HepG2 (cell line): ENCODE measurements around the gene LTB4R2. TPM values are rescaled to one million over a fixed set of nuclear protein-coding genes. Genes with fewer than 3 reads are reported as not detected.
A peak's percentile ranks its signal among the peaks of the same experiment; 100 is the strongest.

ENCODE experiments used
- ADNP ChIP-seq: sonication (generic); formaldehyde crosslinking; IDR thresholded peaks from 2 replicates; pipeline ENCODE4 v1.4.0; 2020; ENCODE audit warnings: missing genetic modification reagents
- CREB1 ChIP-seq, 2 experiments: fragments of 450-650 bp in 1 of 2; IDR thresholded peaks; 2 replicates each; pipeline ENCODE4 v1.6.1; 2016 to 2017; ENCODE audit warnings: control low read depth in 1 of 2, mild to moderate bottlenecking in 1 of 2, missing compliant biosample characterization in 1 of 2, missing genetic modification characterization in 1 of 2
- GTF3A ChIP-seq: sonication (generic); formaldehyde crosslinking; conservative IDR thresholded peaks from 2 replicates; pipeline ENCODE4 v1.4.0; 2020; ENCODE audit warnings: mild to moderate bottlenecking, missing genetic modification reagents
- KMT2B ChIP-seq: IDR thresholded peaks from 2 replicates; pipeline ENCODE4 v1.6.1; 2016; ENCODE audit warnings: missing genetic modification reagents, missing compliant biosample characterization
- PPARG ChIP-seq: conservative IDR thresholded peaks from 2 replicates; pipeline ENCODE4 v1.6.1; 2016; ENCODE audit warnings: missing biosample characterization, missing genetic modification reagents
- RAD21 ChIP-seq: fragments of 450-650 bp; formaldehyde crosslinking; IDR thresholded peaks from 2 replicates; pipeline ENCODE4 v1.5.0; 2020; ENCODE audit warnings: mild to moderate bottlenecking
- SETDB1 ChIP-seq: sonication (generic); formaldehyde crosslinking; IDR thresholded peaks from 2 replicates; pipeline ENCODE4 v1.5.1; 2020; ENCODE audit warnings: missing genetic modification reagents, mild to moderate bottlenecking, borderline replicate concordance
- ZFAT ChIP-seq: sonication (generic); formaldehyde crosslinking; conservative IDR thresholded peaks from 2 replicates; pipeline ENCODE4 v1.8.1; 2023; ENCODE audit warnings: missing genetic modification reagents, inconsistent platforms
- polyA plus RNA-seq, 8 experiments: library from polyadenylated mRNA; depleted of rRNA in 3 of 8; stranded (reverse) in 7 of 8; unstranded in 1 of 8; fragments of >200 nt; fragmentation: Illumina TruSeq in 4 of 8; extraction: Trizol in 4 of 8; gene quantifications; 2 replicates each; pipeline versions ENCODE4 v1.2.1 to v1.2.3, GENCODE V29; 2011 to 2016; ENCODE audit warnings: low read depth in 4 of 8, missing spikeins in 1 of 8, mixed read lengths in 1 of 8; ENCODE audit not compliant: insufficient read depth in 1 of 8
- total RNA-seq, 5 experiments: library from RNA; depleted of rRNA; stranded (reverse); fragments of >200 nt; fragmentation: Illumina TruSeq; extraction: Trizol; gene quantifications; 2 replicates each; pipeline ENCODE4 v1.2.3, GENCODE V29; 2016; ENCODE audit warnings: low read depth in 1 of 5
- TF ChIP-seq, protein P1 (sequence below): IDR thresholded peaks from 2 replicates; pipeline ENCODE4 v1.6.1; 2016; ENCODE audit warnings: mild to moderate bottlenecking
- TF ChIP-seq, protein P2 (sequence below): sonication (generic); formaldehyde crosslinking; IDR thresholded peaks from 2 replicates; pipeline ENCODE4 v1.4.0; 2020; ENCODE audit warnings: missing genetic modification reagents, borderline replicate concordance
- TF ChIP-seq, protein P3 (sequence below): sonication (generic); formaldehyde crosslinking; IDR thresholded peaks from 2 replicates; pipeline ENCODE4 v1.8.1; 2023; ENCODE audit warnings: mild to moderate bottlenecking, missing genetic modification reagents
- TF ChIP-seq, protein P4 (sequence below): sonication (generic); formaldehyde crosslinking; IDR thresholded peaks from 2 replicates; pipeline ENCODE4 v1.4.0; 2020; ENCODE audit warnings: missing genetic modification reagents
- TF ChIP-seq, protein P5 (sequence below): sonication (generic); formaldehyde crosslinking; IDR thresholded peaks from 2 replicates; pipeline ENCODE4 v1.9.0; 2021; ENCODE audit warnings: missing genetic modification reagents, borderline replicate concordance
- TF ChIP-seq, protein P6 (sequence below): sonication (generic); formaldehyde crosslinking; IDR thresholded peaks from 2 replicates; pipeline ENCODE4 v1.8.1; 2023; ENCODE audit warnings: mild to moderate bottlenecking, missing genetic modification reagents, borderline replicate concordance
- TF ChIP-seq, protein P7 (sequence below): sonication (generic); formaldehyde crosslinking; IDR thresholded peaks from 2 replicates; pipeline ENCODE4 v1.9.0; 2021; ENCODE audit warnings: missing genetic modification reagents, borderline replicate concordance

LTB4R2 gene
- total and polyA plus RNA-seq, 2 of the 13 experiments (the other 11 are each of a cell fraction or from before 2014, with no cell fraction given), result 3.9 to 6.9 TPM

DNA sequence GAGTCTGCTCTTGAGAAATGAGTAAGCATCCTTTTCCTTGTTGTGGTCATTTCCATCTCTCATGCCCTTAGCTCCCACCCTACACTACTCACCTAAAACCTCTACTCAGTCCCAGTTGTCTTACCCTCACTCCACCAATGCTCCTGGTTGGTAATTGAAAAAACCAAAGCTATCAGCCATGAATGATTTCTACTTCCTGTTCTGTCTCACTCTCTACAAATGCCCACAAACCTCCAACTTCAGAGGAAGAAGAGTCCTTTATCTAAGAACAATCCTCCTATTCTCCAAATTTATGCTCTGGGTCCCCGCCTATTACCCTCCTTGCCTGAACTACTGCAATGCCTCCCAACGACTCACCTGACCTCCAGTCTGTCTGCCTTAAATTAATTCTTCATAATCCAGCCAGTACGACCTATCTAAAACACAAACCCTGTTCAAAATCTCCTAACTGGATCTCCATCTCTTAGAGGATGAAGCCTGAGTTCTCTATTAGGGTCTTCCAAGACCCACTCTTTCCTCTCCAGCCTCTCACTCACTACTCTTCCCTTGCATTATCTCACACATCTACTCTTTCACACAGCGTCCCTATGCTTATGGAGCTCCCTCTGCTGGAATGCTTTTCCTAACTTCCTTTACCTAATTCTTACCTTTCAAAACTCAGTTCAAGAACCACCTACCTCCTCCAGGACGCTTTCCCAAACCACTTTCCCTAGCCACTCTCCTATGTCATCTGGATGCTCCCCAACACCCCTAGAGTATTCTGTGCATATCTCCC, 12.6 kb upstream of the LTB4R2 start (continued):
- no peak for TF ChIP-seq CREB1 (IDR thresholded peaks at IDR 0.05)
- TF ChIP-seq CREB1 (CRISPR knock-in tag; IDR thresholded peaks at IDR 0.05), result no peak
- no peak; the same call in 1 of the 2 replicates for TF ChIP-seq KMT2B (CRISPR knock-in tag)
- TF ChIP-seq, protein P1, sequence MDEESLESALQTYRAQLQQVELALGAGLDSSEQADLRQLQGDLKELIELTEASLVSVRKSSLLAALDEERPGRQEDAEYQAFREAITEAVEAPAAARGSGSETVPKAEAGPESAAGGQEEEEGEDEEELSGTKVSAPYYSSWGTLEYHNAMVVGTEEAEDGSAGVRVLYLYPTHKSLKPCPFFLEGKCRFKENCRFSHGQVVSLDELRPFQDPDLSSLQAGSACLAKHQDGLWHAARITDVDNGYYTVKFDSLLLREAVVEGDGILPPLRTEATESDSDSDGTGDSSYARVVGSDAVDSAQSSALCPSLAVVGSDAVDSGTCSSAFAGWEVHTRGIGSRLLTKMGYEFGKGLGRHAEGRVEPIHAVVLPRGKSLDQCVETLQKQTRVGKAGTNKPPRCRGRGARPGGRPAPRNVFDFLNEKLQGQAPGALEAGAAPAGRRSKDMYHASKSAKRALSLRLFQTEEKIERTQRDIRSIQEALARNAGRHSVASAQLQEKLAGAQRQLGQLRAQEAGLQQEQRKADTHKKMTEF (CRISPR knock-in tag), result 0 out of 2 replicates have a peak, but pooled peaks have one; percentile 43
- TF ChIP-seq ZFAT, result no peak
- no peak for TF ChIP-seq ADNP
- peak; percentile 42; the same call in 1 of the 2 replicates for TF ChIP-seq PPARG (CRISPR knock-in tag)
- peak; percentile 55 for TF ChIP-seq RAD21 (CRISPR knock-in tag)
- TF ChIP-seq, protein P2, sequence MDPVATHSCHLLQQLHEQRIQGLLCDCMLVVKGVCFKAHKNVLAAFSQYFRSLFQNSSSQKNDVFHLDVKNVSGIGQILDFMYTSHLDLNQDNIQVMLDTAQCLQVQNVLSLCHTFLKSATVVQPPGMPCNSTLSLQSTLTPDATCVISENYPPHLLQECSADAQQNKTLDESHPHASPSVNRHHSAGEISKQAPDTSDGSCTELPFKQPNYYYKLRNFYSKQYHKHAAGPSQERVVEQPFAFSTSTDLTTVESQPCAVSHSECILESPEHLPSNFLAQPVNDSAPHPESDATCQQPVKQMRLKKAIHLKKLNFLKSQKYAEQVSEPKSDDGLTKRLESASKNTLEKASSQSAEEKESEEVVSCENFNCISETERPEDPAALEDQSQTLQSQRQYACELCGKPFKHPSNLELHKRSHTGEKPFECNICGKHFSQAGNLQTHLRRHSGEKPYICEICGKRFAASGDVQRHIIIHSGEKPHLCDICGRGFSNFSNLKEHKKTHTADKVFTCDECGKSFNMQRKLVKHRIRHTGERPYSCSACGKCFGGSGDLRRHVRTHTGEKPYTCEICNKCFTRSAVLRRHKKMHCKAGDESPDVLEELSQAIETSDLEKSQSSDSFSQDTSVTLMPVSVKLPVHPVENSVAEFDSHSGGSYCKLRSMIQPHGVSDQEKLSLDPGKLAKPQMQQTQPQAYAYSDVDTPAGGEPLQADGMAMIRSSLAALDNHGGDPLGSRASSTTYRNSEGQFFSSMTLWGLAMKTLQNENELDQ (CRISPR knock-in tag), result 0 out of 2 replicates have a peak, but pooled peaks have one; percentile 22
- TF ChIP-seq, protein P3, sequence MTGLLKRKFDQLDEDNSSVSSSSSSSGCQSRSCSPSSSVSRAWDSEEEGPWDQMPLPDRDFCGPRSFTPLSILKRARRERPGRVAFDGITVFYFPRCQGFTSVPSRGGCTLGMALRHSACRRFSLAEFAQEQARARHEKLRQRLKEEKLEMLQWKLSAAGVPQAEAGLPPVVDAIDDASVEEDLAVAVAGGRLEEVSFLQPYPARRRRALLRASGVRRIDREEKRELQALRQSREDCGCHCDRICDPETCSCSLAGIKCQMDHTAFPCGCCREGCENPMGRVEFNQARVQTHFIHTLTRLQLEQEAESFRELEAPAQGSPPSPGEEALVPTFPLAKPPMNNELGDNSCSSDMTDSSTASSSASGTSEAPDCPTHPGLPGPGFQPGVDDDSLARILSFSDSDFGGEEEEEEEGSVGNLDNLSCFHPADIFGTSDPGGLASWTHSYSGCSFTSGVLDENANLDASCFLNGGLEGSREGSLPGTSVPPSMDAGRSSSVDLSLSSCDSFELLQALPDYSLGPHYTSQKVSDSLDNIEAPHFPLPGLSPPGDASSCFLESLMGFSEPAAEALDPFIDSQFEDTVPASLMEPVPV (CRISPR knock-in tag), result no peak
- TF ChIP-seq, protein P4, sequence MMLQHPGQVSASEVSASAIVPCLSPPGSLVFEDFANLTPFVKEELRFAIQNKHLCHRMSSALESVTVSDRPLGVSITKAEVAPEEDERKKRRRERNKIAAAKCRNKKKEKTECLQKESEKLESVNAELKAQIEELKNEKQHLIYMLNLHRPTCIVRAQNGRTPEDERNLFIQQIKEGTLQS (CRISPR knock-in tag), result no peak
- TF ChIP-seq, protein P5, sequence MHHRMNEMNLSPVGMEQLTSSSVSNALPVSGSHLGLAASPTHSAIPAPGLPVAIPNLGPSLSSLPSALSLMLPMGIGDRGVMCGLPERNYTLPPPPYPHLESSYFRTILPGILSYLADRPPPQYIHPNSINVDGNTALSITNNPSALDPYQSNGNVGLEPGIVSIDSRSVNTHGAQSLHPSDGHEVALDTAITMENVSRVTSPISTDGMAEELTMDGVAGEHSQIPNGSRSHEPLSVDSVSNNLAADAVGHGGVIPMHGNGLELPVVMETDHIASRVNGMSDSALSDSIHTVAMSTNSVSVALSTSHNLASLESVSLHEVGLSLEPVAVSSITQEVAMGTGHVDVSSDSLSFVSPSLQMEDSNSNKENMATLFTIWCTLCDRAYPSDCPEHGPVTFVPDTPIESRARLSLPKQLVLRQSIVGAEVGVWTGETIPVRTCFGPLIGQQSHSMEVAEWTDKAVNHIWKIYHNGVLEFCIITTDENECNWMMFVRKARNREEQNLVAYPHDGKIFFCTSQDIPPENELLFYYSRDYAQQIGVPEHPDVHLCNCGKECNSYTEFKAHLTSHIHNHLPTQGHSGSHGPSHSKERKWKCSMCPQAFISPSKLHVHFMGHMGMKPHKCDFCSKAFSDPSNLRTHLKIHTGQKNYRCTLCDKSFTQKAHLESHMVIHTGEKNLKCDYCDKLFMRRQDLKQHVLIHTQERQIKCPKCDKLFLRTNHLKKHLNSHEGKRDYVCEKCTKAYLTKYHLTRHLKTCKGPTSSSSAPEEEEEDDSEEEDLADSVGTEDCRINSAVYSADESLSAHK (CRISPR knock-in tag), result 0 out of 2 replicates have a peak, but pooled peaks have one; percentile 47
- TF ChIP-seq SETDB1 (CRISPR knock-in tag), result no peak
- TF ChIP-seq GTF3A (CRISPR knock-in tag), result 0 out of 2 replicates have a peak, but pooled peaks have one; percentile 80
- TF ChIP-seq, protein P6, sequence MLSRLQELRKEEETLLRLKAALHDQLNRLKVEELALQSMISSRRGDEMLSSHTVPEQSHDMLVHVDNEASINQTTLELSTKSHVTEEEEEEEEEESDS (CRISPR knock-in tag), result 0 out of 2 replicates have a peak, but pooled peaks have one; percentile 25
- TF ChIP-seq, protein P7, sequence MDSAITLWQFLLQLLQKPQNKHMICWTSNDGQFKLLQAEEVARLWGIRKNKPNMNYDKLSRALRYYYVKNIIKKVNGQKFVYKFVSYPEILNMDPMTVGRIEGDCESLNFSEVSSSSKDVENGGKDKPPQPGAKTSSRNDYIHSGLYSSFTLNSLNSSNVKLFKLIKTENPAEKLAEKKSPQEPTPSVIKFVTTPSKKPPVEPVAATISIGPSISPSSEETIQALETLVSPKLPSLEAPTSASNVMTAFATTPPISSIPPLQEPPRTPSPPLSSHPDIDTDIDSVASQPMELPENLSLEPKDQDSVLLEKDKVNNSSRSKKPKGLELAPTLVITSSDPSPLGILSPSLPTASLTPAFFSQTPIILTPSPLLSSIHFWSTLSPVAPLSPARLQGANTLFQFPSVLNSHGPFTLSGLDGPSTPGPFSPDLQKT (CRISPR knock-in tag), result no peak
